Activated naive CD4-positive, alpha-beta T cell treated with Interleukin-2 at 50 U/mL for 16 hours (primary cell): ENCODE data around the gene TUBGCP4.

ENCODE experiments used
- DNase-seq: peaks from one replicate; pipeline ENCODE4 v3.0.0-alpha.2; 2020

TUBGCP4 gene

DNA sequence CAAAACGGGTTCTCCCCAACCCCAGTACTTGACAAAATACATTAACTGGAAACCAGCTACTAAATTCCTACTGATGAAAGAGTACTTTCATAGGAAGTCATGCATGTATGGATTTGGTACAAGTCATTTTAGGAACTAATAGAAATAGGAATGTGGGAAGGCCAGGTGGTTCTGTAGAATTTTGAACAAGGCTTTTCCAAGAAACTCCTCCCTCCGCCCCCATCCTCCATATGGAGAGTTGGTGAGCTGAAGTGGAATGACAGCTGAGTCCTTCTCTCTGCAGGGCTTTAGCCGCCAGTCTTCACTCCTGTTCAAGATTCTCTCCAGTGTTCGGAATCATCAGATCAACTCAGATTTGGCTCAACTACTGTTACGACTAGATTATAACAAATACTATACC is 33.2 kb downstream of the TUBGCP4 start:
- no peak for DNase-seq

DNA sequence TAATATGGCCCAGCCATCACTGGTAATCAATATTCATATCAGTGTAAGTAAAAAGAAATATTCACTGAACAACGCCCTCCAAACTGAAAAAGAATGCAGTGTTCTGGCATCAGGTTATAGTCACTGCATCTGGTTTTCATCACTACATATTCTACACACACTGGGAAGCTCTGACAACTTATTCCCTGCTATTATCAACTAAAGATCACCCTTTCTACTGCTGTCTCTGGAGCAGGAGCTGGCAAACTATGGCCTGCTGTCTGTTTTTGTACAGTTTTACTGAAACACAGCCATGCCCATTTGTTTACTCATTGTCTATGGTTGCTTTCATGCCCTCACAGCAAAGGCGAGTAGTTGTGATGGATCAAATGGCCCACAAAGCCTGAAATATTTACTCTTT is 35.3 kb downstream of the TUBGCP4 start:
- DNase-seq = no peak

DNA sequence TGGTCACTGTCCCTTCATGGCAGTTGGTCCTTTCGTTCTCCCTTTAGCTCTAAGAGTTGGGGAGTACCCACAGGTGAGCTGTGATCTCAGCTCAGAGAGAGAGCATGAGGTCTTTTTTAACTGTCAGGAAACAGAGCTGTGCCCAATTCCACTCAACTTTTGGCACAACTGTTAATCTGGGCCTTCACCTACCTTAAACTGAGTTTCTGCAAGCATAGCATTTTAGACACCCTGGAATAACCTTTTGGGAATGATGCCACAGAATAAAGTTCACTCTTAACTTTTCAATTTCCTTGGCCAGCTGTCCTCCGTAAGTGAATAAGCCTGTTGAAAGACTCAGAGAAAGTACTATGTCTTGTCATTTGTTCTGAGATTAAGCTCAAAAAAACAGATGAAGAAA is 35.9 kb downstream of the TUBGCP4 start:
- DNase-seq = no peak

DNA sequence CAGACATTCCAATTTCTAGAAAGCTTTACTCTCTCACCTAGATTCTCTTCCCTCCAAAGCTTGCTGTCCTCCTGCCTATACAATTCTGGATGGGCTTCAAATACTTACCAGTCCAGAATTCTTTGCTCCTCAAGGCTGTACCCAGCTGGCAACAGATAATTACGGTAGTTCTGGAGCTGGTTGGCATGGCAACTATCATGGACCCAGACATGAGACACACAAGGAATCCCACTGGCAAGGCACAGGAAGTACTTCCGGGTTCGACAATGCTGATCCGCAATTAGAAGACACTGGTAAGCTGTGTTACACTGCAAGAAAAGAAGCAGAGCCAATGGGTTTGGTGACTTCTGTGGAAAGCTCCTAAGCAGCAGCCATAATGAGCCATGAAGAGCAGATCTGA is 37.9 kb downstream of the TUBGCP4 start:
- no peak for DNase-seq

DNA sequence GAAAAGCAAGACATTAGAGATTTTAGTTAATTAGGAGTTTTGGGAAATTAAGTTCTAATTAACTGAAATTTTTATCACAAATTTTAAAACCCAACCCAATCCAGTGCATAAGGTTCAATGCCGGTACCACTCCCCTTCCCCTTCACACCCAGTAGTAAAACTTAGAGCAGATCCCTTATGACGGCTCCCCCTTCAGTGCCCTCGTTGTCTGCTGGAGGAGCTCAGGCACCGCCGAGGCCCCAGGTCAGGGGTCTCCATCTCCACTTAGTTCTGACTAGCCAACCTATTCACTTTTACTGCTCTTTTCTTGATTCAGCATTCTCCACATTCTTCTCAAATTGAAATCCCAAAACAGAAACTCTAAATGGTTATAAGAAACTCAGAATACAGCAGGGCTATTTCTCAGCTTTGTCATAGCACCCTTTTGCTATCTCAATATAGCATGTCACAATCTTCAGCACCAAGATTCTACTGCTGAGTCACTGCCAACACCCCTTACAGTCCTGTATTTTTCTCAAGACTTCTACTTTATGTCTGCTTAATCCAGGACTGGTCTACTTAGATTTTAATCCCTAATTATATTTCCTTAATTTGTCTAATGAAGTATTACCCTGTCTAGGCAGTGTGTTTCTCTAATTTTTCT is 39.8 kb downstream of the TUBGCP4 start:
- DNase-seq = no peak

DNA sequence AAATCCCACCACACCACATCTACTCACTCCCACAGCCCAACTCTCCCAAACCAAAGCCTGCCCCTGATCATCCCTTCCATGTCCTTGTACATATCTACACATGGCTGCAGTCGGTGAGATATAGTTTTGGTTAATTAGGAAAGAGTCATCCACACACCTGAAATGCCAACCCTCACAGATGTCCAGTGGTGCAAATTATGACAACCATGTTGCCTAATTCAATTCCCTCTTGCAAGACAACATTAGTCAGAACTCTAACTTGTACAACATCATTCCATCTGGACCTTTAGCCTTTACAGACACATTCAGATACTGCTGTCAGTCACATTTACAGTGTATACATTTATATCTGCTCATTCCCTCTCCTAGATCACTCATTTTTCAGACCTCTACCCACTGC is 41.2 kb downstream of the TUBGCP4 start:
- DNase-seq = no peak

DNA sequence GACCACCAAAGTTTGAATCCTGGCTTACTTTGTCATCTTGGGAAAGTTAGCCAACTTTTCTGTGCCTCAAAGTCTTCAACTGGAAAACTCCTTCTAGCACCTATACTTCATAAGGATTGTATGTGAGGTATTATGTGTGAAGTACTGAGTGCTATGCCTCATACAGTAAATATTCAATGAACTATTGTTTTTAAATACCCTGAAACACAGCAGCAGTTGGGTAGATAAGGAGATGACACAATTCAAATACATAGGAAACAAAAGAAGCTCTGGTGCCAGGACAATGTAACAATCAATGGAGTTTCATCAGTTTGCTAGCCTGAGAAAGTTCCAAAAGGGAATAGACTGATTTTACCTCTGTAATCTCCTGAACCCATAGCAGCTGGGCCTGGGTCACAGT is 43.3 kb downstream of the TUBGCP4 start:
- DNase-seq = no peak

DNA sequence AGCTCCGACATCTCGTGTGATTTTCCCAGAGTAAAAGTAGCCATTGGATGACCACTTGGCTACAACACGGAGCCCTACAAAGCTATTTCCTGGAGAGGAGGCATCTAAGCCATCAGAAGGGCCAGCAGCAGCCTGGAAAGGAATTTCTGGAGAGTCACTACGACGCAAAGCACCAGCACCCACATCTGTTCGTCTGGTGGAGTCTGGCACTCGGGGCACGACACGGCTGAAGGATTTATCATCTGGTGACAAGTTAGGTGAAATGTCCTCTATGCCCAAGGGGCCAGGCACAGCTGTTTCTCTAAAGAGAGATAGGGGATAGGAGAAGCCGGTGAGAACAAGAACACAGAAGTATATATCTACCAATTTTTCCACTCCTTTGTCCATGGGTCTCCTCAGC is 49.5 kb downstream of the TUBGCP4 start:
- no peak for DNase-seq

DNA sequence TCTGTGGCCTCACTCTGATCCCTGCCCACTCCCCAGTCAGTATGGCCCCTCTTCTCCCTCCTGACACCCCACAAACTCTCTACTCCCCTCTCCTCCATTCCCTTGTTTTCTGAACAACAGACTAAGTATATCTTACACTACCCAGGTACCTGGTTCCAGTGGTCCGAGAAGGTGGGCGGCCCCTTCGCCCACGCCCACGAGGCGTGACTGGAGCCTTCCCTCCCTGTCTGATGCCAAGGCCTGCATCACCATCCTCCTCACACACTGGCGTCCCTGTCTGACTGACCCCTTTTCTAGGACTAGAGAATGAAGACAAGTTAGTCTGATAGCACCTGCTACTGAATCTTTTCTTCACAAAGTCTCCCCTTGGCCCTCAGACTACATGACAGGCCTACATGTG is 50.0 kb downstream of the TUBGCP4 start:
- DNase-seq = no peak

DNA sequence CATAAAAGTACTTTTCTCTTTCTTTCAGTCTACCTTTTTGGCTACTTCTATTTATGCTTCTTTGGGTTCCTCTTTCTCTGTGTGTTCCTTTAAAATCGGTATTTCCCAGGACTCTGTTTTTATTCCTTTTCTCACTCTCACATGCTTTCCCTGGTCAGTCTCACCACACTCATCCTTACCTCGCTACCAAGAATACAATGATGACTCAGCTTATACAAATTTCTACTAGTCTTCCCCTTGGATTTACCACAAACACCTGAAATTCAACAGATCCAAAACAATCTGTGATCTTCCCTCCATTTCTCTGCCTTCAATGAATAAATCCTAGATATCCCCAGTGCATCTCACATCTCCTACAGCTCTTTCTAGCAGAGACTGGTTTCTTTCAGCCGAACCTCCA is 52.9 kb downstream of the TUBGCP4 start:
- no peak for DNase-seq

DNA sequence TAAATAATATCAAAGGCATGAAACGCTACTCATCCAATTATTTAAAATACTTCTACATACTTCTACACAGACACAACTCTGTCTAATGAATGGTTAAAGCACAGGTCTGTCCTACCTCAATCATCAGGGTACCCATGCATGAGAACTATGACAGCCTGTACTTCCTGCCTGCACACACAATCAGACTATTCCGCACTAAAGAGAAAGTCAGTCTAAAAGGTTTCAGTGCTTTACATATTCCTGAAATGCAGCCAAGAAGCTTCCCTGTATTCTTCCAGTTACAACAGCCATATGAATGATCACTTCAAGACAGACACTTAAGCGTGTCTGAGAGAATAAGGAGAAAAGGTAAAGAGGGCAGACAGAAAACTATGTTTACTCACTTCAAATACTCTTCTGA is 58.8 kb downstream of the TUBGCP4 start:
- DNase-seq = no peak

DNA sequence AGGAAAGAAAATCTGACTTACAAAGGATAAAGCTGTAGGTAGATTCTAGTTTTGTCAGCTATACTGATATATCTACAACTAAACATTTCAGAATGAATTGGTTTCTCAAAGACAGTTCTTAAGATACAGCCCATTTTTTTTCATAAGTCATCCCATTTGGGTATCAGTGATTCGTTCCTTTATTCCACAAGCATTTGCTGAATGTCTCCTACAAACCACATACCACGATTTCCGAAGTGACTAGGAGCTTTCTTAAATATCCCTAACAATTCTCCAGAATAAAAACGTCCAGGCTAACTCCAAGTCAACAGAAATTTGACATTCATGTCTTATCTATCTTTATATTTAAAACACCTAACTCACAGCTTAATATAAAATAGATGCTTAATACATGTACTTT is 62.3 kb downstream of the TUBGCP4 start:
- DNase-seq = no peak

DNA sequence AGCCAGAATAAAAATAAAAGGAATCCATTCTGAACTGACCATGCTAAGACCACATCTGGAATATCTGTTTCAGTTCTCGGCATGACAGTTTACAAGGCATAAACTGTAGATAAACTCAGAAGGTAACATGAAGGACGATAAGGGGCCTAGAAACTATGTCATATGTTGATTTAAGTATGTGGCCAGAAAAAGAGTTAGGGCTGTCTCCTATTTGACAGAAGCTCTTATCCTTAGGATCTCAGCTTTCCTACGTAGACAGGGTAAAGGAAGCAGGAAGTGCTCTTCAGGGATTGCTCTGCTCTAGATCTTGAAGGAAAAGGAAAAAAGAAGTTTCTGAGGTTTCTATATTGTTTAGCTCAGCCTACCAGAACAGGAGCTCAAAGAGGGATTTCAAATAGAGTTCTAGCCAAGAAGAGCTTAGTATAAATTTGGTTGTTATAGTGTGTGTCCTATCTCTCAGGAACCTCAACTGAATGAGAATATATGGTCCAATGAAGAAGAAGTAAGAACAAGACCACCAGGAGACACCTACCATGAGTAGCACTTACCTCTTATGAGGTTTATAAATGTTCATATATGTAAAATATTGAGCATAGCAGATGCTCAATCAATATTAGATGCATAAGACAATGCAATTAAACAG is 62.9 kb downstream of the TUBGCP4 start:
- no peak for DNase-seq

DNA sequence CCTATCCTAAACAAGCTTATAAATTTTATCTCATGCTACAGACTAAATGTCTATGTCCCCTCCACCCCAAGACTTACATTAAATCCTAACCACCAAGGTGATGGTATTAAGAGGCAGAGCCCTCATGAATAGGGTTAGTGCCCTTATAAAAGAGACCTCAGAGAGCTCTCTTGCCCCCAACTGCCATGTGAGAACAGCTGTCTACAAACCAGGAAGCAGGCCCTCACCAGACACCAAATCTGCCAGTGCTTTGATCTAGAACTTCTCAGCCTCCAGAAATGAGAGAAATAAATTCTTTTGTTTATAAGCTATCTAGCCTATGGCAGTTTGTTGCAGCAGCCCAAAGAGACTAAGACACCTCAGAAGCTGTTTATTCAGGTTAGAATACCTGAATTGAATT is 63.5 kb downstream of the TUBGCP4 start:
- no peak for DNase-seq

DNA sequence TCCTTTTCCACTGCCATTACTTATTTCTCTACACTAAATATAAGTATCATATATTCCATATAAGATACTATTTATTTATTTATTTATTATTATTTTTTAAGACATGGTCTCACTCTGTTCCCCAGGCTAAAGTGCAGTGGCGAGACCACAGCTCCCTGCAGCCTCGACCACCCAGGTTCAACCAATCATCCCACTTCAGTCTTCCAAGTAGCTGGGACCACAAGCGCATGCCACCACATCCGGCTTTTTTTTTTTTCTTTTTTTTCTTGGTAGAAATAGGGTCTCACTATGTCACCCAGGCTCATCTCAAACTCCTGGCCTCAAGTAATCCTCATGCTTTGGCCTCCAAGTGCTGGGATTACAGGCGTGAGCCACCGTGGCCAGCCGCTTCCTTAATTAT is 65.5 kb downstream of the TUBGCP4 start:
- DNase-seq = no peak

DNA sequence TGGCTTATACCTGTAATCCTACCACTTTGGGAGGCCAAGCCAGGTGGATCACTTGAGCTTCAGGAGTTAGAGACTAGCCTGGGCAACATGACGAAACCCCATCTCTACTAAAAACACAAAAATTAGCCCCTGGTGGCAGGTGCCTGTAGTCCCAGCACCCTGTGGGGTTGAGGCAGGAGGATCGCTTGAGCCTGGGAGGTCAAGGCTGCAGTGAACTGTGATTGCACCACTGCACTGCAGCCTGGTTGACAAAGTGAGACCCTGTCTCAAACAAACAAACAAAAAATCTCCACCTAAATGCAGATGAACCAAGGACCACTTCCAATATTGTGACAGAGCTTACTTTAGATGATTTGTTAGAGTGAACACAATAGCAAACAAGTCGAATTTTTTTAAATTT is 68.4 kb downstream of the TUBGCP4 start:
- no peak for DNase-seq

DNA sequence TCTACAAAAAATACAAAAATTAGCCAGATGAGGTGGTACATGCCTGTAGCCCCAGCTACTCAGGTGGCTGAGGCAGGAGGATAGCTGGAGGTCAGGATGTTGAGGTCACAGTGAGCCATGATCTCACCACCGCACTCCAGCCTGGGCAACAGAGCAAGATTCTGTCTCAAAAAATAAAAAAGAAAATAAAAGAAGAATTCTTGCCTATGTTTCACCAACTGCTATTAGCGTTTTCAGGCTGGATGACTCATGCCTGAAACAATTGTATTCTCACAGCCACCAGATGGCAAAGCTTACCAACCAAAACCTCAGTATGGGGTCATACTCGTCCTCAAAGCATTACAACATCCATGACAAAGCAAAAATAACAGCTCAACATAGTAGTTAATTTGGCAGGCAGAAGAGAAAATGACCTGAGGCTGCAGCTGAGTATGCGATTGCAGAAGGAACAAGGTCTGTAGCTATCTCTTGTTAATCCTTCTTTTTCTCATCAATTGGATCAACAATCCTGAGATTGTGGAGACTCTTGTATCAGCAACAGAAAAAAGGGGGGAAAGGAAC is 69.9 kb downstream of the TUBGCP4 start:
- DNase-seq = peak; percentile 38

DNA sequence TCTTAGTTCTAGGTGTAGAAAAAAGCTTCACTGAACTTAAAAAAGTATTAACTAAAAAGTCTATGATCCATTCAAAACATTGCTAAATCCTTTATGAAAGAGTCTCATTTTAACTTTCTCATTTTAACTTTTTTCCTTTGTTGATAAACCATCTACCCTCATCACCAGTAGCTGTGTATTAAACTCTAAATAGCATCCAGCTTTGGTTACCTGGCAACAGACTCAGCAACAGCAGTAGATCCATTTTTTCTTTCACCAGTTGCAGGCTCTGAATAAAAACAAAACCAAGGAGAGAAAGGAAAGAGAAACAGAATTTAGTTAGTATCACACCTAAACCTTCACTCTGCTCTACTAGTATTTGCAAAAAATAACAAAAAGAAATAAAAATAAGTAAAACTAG is 70.4 kb downstream of the TUBGCP4 start:
- no peak for DNase-seq

DNA sequence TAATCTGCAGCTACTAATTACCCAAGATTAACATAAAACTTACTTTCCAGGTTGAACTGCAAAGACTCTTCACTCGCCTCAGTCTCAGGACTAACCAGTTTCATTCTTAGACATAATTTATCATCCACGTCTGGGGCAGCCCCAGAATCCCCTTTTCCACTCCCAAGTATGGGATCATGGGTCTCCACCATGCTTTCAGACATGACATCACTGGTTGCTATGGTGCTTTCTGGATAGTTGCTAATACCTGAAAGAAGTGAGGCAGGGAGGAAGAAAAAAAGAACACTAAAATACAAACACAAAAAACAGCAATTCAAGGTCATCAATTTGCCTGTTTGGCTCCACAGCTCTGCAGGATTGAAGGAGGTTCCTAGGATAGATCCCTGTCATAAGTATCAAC is 75.4 kb downstream of the TUBGCP4 start:
- DNase-seq = no peak

DNA sequence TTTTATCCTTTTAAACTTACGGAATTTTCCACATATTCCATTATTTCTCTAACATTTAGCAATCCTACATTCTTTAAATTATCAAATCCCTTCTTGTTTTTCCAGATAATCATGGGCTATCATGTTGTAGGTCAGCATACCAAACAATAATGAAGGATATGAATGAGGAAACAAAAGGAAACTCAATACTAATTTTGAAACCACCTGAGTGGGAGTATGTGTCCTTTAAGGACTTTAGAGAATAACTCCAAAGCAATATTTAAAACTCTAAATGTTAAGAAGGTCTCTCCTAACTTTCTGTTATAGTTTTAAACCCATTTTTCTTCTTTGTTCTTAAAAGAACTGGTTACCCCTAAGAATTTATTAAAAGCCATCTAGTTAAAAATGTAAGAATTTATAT is 79.1 kb downstream of the TUBGCP4 start:
- DNase-seq = no peak
